ENCODE measurements around the gene PRXL2A.
"Not testable (repeated sequence)": the region's sequence is repeated elsewhere in the genome, so short reads cannot be mapped to it uniquely, and the experiment has no call there.

Gene PRXL2A

DNA sequence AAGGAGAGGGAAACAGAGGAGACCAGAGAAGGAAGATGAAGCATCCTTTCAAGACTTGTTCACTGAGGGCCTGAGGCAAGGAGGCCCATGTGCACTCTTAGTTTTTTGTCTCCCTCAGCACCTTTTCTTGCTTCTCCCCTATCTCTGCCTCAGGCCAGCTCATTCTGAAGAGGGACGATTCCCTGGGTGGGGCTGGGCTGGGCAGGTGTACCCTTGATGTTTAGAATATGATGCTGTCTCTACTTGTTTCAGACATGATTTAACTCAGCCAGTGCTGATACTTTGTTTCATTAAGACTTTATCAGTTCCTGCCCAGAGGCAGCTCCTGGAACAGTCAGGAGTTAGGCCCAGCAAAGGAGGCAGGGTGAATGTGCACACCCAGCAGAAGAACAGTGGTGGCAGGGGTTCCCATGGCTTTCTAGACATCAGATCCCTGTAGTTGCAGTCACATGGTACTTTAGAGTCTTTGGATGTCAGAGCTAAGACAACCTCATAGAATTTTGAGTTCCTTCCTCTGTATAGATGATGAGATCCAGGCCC, 3.4 kb downstream of the PRXL2A start:
- DNase-seq (ENCODE audit: low spot score), result no peak

DNA sequence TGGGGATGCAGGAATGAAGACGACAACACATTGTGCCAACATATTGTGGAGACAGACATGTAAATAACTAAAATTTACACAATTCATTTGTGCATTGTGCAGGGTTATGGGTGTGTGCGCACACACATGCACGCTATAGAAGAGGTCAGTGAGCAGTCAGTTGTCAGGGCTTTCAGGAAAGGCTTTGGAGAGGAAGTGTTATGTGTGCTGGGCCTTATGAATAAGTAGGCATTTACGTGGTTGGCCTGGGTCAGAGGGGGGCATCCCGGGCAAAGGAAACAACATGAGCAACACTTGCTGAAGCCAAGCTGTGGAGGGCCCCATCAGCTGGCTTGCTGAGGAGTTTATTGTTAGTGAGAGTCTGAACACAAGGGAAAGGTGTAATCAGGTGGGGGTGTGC, 4.1 kb downstream of the PRXL2A start:
- DNase-seq (ENCODE audit: low spot score), result no peak

DNA sequence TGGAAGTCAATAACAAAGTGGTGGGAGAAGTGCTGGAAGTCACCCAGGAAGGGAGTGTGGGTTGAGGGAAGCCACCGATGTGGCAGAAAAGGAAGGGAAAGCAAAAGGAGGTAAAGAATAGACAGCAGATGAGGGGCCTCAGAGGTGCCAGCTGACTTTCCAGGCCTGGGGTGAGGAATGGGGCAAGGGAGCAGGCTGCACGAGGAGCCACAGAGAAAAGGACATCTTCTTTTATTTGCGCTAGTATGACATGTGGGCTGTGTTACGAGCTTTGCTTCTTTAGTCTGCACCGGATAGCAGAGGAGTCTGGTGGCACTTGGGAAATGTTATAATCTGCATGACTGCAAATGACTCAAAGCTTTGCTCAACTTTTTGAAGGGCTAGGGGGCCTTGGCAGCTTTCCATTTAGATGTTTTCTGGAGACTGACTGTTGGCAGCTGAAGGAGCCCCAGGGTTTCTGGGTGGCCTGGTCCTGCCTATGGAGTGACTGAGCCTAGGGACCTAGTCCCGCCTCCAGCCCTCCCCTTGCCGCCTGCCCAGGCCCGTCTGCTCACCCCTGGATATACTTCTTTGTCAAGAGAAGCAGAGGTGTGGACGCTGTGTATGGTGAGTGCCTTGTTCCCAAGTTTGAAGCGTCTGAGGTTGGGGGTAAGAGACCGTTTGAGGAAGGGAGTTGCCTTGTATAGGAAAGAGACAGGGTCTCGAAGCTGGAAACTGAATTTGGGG, 5.1 kb downstream of the PRXL2A start:
- DNase-seq (ENCODE audit: low spot score), result no peak

DNA sequence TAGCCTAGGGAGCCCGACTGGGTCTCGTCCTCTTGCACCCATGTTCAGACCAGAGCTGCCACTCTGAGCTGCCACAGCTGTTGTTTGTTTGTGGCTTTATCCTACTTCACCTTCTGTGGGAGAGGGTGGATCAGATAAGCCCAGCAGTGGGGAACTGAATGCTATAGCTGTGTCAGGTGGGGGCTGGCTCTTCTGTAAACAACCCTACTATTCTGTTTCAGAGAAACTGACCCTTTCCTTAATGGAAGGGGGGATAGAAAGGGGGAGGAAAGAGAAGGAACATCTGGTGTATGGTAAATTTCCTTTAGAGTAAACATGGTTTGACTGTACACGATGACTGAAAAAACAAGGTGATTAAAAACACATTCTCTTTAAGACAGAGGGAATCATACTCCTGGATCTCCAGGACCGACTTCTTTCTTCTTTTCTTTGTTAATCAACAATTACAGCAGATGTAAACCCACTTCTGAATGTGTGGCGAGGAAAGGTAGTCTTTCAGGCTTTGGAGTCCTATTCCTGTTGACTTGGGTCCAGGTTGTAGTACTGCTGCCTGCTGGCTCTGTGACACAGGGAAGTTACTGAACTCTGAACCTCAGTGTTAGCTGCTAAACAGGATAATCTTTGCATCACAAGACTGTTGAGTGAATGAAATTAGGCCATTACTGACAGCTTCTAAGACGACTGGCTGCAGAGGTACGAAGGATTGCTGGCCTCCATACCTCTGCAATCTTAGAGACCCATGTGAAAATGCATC, 6.0 kb downstream of the PRXL2A start:
- no peak for DNase-seq (ENCODE audit: low spot score)

DNA sequence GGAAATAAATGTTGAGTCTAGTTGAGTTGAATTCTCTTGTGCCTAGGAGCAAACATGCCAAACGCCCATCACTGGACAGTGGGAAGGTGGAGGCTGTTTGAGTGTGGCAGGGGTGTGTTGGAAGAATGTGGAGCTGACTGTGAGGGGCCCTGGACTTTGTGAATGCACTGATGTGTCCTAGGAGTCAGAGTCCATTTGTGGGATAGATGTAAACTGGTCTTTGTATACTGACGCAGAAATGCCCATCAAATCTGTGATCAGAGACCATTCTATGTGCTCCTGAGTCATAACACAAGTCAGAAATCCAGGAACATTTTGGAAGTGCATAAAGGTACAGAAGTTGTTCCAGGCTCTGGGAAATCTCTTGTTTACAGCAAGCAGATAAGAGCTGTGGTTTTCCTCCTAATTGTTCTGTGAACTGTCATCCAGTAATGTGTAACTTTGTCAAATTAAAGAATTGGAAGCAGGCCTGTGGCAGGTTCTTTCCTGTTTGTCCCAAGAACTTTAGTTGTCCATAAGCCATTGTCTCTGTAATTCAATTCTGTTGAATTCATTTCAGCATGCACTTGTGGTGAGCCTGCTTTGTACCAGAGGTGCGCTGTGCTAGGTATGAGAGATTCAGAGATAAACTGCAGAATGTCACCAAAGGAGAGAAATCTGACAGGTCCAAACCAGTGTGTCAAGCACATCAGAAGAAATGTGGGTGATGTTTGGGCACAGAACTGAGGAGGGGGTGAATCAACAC, 7.6 kb downstream of the PRXL2A start:
- DNase-seq (ENCODE audit: low spot score), result no peak

DNA sequence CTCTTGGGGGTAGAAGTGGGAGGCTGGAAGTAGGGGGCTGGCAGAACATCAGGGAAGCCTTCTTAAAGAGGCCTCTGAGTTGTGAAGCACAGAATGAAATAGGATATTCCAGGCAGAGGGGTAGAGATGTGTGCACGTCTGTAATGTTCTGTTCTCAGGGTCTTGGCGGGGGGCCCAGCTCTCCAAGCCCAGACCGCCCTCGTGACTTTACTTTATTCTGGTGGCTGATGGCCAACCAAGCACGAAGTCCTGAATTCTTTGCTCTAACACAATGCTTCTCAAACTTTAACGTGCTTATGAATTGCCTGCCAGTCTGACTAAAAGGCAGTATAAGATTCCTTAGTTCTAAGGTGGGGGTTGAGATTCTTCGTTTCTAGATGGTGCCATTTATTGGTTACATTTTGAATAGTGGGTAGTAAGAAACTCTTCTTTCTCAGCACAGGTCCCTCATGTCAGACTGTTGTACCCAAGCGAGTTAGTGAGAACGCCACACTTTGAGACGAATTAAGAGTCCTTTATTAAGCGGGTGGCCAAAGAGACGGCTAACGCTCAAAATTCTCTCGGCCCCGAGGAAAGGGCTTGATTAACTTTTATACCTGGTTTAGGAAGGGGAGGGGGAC, 8.2 kb downstream of the PRXL2A start:
- DNase-seq (ENCODE audit: low spot score), result no peak

DNA sequence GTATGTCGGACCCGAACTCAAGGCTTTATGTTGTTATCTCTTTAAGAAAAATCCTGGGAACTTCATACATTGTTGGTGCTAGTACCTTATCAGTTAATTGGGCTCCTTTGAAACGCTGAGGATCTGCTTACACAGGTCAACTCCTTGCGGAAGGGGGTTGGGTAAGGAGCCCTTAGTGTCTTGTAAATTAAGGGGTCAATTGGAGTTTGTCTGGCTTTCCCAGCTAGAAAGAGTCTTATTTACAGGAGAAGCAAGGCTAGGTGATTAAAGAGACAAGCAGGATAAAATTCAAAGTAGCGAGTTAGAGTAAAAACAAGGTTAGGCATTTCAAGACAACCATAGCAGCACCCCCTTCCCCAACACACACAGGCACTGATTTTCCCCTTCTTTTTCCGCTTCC, 8.9 kb downstream of the PRXL2A start:
- DNase-seq (ENCODE audit: low spot score), result not testable (repeated sequence)

DNA sequence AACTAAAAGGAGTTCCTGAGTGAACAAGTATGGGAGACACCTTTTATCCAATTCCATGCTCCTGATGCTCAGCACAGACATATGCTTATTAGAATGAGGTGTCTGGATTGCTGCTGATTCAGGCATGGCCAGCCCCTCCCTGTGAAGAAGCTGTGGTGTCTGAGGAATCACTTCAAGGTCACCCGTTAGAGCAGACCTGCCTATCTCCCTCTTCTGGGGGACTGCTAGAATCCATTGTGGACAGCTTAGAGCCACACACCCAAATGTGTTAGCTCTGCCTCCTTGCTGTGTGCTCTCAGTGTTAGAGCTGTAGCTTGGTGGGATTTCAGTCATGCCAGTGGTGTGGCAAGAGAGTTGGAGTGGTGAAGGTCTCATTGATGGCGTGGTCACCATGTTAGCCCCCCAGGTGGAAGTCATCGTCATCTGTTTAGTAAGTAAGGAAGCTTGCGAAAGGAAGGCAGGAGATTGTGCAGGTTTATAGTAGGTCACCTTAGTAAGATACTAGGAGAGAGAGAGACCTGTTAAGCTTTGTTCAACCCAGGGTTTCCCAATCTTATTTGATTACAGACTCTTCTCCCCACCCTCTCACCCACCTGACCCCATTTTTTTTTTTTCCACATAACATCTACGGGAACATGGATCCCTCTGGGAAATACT, 12.8 kb downstream of the PRXL2A start:
- DNase-seq (ENCODE audit: low spot score), result no peak

DNA sequence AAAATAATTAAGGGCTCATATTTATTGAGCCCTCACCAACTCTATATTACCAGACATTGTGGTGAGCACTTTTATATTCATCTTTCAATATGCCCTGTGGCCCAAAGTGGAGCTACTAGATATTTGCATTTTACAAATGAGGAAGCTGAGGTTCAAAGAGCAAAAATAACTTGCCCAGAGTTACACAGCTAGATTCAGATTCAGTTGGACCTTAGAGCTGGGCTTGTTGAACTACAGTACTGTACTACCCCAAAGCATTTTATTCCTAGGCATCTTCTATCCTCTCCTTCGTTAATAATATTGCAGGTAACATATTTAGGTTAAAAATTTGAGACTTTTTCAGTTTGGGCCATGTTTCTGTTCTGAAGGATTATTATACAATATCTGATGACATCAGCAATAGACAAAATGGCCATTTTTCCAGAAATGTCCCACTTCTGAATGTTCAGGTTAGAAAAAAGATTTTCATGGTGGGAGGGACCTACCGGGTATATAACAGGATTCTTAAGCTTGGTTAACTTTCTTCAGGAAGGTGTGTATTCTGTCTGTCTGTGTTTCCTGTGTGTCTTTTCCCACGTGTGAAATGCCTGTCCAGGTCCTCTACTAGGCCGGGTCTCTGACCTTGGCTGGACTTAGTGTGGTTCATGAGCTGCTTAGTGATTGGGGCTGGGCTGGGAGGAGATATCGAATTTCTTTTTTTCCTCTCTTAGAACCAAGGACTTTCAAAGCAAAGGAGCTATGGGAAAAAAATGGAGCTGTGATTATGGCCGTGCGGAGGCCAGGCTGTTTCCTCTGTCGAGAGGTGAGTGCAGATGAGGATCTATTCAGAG, 13.6 kb downstream of the PRXL2A start:
- no peak for DNase-seq (ENCODE audit: low spot score)

DNA sequence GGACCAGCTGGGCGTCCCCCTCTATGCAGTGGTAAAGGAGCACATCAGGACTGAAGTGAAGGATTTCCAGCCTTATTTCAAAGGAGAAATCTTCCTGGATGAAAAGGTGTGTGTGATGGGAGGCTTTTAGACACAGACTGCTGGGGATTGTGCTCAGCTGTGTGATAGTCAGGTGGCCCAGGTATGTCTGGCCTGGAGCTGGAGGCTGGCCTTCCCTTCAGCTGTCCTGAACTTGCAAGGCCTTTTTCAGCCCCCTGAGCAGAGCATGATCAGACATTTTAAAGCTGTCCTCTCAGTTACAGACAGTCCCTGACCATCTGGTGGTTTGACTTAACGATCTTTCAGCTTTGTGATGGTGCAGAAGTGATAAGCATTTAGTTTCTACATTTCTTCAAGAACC, 17.6 kb downstream of the PRXL2A start:
- DNase-seq (ENCODE audit: low spot score), result no peak

DNA sequence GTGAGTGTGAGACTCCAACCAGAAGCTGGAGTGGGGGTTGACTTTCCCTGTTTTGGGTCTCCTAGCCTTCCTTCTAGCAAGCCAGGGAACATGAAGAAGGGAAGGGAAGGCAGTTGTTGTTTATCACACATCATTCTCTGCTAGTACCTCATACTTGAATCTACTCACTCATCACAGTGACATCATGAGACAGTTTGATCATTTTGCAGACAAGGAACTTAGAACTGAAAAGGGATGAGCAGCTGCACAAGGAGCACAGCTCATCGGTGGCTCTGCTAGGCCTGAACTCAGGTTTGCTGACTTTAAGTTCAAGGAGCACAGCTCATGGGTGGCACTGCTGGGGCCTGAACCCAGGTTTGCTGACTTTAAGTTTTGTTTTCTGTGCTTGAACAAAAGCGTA, 19.2 kb downstream of the PRXL2A start:
- no peak for DNase-seq (ENCODE audit: low spot score)

DNA sequence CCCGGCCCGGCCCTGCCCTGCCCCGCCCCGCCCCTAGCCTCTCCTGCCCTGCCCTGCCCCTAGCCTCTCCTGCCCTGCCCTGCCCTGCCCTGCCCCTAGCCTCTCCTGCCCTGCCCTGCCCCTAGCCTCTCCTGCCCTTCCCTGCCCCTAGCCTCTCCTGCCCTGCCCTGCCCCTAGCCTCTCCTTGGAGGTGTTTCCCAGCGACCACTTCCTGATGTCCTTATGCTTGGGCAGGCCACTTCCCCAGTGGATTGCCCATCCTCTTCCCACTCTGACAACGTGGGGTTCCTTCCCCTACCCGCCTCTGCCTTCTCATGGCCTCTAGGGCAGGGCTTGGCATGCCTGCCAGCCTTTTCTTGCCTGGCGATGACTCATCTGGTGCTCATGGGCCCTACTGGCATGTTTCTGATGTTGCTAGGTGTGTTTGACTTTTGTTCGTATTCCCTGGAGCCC, 21.2 kb downstream of the PRXL2A start:
- peak; percentile 85 for DNase-seq (ENCODE audit: low spot score)

DNA sequence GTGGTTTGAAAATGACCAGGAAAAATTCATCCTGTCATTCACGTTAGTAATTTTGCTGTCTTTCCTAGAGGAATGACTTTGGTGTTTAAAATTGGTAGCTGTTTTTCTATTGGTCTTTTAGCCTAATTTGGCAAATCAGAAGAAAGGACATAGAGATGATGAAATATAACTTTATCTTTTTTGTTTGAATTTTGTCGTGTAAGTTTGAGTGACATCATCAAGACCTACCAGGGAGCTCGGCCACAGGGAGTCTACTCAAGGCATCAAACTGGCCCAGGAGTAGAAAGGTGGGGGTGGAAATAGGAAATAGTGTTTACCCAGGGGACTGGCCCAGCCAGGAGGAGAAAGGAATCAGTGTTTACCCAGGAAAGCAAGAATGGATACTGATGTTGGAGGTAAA, 24.8 kb downstream of the PRXL2A start:
- DNase-seq (ENCODE audit: low spot score), result no peak

DNA sequence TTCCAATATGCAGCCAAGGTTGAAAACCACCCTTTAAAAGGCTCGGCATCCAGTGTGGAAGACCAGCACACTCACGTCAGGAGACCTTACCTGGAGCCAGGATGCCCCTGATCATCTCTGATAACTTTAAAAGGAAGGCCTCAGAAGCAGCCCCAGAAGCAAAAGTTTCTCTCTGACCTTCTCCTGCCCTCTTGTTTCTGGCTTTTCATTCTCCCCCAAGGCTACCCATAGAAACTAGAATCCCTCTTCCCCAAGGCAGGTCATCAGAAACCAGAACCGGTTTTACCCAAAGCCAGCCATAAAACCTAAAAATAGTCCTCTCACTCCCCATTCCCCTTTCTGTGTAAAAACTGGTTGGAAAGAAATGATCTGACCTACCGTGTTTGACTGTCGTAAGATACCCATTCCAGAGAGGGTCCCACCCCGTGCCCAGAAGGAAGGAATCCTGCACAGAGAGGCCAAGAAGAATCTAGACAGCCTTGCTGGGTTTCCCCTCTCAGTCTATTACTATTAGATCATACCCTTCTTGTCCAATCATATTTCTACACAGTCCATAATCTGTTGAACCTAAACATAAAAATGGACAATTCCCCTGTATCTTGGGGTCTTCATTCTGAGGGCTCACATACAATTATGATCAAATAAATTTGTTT, 28.2 kb downstream of the PRXL2A start:
- no peak for DNase-seq (ENCODE audit: low spot score)

DNA sequence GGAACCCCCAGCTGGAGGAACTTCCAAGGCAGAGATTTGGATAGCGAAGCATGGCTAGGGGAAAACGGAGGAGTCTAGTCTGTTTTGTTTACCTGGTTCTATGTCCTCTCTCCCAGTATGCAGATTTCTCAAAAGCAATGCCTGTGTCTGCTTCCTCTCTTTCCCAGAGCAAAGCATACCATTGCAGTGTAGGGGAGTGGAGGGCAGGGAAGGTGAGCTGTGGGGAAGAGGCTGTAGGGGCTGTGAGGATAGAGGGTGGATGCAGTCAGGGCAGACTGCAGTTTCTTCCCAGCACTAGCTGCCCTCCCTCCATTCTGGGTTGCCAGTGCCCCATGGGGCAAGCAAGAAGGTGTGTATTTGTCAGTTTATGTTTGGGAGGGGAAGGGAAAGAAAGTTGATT, 28.9 kb downstream of the PRXL2A start:
- DNase-seq (ENCODE audit: low spot score), result no peak

DNA sequence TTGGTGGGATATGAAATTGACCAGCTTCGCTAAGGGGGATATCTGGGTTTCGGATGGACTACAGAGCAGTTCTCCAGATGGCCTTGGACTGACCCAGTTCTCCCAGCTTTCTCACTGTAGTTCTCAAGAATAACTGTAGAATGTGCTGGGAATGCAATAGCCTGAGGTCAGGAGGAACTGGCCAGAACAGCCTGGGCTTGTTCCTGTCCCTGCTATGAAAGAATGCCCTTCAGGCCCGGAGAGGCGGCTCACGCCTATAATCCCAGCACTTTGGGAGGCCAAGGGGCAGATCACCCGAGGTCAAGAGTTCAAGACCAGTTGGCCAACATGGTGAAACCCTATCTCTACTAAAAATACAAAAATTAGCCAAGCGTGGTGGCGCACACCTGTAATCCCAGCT, 33.5 kb downstream of the PRXL2A start:
- no peak for DNase-seq (ENCODE audit: low spot score)

DNA sequence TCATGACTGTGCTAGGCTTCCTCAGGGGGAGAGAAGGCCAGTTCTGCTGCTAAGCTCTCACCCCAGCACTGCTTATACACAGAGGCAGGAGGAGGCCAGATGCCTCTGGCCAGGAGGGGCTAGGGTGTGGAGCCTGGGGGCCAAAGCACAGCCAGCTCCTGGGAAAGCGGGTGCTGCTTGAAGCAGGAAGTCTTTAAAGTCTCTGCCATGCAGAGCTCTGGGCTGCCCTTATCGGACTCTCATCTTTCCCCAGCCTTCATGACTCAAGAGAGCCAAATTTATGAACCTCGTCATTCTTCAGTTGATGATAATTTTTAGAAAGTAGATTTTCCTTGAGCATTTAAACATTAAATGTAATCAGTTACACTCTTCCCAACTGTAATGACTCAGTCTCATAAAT, 34.5 kb downstream of the PRXL2A start:
- no peak for DNase-seq (ENCODE audit: low spot score)

DNA sequence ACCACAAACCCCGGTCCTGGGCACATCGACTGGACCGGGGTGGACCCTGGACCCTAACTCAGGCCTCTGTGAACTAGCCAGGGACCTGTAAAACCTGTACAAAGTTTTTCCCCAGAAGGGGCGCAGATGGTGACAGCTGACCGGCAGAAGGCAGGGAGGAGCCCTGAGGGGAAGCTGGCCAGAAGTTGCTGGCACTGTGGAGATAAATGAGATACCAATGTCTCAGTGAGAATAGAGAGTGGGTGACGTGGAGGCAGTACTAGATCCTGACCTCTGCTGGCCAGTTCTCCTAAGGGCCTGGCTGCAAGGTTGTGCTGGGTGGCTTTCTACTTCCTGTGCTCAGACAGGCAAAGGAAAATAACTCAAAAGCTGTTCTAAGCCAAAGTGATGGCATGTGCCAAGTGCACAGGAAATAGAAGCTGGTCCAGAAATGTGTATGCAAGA, 35.2 kb downstream of the PRXL2A start:
- DNase-seq (ENCODE audit: low spot score), result no peak

DNA sequence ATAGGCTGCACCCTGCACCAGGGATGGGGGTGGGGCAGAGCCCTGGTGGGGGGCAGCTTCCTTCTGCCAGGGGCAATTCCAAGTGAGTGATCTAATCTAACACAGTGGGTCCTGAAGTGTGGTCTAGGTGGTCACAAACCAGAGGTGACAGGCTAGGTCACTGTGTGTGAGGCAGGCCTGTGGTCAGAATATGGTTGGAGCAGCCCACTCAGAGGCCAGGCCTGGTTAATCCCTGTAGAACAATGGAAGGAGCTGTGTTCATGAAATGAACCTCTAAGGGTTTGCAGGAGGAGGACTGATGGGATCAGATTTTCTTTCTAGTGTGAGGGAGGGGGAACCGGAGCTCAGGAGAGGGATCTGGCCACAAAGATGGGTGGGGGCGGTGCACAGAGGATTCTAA, 35.8 kb downstream of the PRXL2A start:
- no peak for DNase-seq (ENCODE audit: low spot score)

DNA sequence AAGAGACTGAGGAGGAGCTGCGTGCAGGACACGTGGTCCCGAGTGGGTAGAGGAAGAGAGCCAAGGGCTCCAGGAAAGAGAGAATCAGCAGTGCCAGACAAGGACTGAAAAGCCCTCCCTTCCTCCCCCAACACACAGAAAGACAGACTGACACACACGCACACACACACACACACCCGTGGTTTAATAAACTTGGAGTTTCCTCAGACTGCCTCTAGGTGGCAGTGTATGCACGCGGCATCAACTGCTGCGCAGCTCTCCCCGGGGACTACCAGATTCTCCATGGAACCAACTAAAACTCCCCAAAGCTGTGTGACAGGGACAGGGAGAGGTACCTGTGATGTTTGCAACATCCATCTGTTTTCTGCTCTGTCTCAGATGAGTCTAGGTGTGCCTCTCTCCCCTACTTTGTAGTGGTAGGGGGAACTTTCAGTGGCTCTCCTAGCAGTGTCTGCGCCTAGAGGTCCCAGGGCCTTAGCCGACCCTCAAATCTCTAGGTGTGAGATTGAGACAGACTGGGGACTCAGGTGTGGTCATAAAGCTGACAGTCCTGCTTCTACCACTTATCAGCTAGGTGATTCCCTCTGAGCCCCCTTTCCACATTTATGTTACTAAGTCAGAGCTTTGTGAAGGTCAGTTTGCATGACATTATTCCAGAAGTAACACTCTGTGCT, 36.4 kb downstream of the PRXL2A start:
- peak; percentile 59 for DNase-seq (ENCODE audit: low spot score)

Measured in LoVo (cell line).